Gastroesophageal sphincter (tissue), 4 donors: ENCODE measurements around the gene EIF4B. TPM values are rescaled to one million over a fixed set of nuclear protein-coding genes. Genes with fewer than 3 reads are reported as not detected.

Experiments used
- ATAC-seq: fragments of 150-250 bp; one replicate; pipeline ENCODE4 v1.9.1; 2016; ENCODE audit warnings: mild to moderate bottlenecking, moderate library complexity
- H3K27ac ChIP-seq, 4 donors: fragments of 200-600 bp; sonication (generic) in 3 of 4; 1 replicate in 3 of 4; 2 replicates in 1 of 4; pipeline ENCODE4 v1.5.1; 2016 to 2019
- H3K27me3 ChIP-seq: fragments of 200-600 bp; sonication (generic); one replicate; pipeline ENCODE4 v1.5.1; 2019
- H3K36me3 ChIP-seq, 2 donors: fragments of 200-600 bp; sonication (generic); one replicate each; pipeline ENCODE4 v1.5.1; 2019; ENCODE audit warnings: control low read depth in 1 of 2
- H3K4me1 ChIP-seq, 3 donors: fragments of 200-600 bp; sonication (generic); 1 replicate in 2 of 3; 2 replicates in 1 of 3; pipeline ENCODE4 v1.5.1; 2016 to 2019; ENCODE audit warnings: control low read depth in 2 of 3
- H3K4me3 ChIP-seq, 2 donors: fragments of 200-600 bp; sonication (generic); one replicate each; pipeline ENCODE4 v1.5.1; 2019; ENCODE audit warnings: mild to moderate bottlenecking in 1 of 2, moderate library complexity in 1 of 2
- H3K9me3 ChIP-seq, 3 donors: fragments of 200-600 bp; sonication (generic); one replicate each; pipeline ENCODE4 v1.5.1; 2017 to 2019; ENCODE audit warnings: control low read depth in 2 of 3
- EP300 ChIP-seq: sonication (generic); formaldehyde crosslinking; IDR thresholded peaks from one replicate; pipeline ENCODE4 v1.6.1; 2017; ENCODE audit warnings: antibody characterized with exemption, mild to moderate bottlenecking
- POLR2A ChIP-seq, 2 donors: fragments of 450-650 bp; IDR thresholded peaks; one replicate each; pipeline ENCODE4 v1.6.1; 2017; ENCODE audit warnings: antibody characterized with exemption in 2 of 2, mild to moderate bottlenecking in 2 of 2, moderate library complexity in 1 of 2
- POLR2AphosphoS5 ChIP-seq: sonication (generic); formaldehyde crosslinking; IDR thresholded peaks from one replicate; pipeline ENCODE4 v1.6.1; 2017; ENCODE audit warnings: antibody characterized with exemption
- WGBS, 2 donors: methylation state at CpG; one replicate each; pipeline ENCODE4 v1.1.5; 2018; ENCODE audit warnings: low coverage in 1 of 2; 5-methylcytosine and 5-hydroxymethylcytosine counted together
- total RNA-seq, 4 donors: library from RNA; depleted of rRNA; stranded (reverse); fragments of >200 nt; gene quantifications; one replicate each; pipeline ENCODE4 v1.1.0, GENCODE V29; 2016
- TF ChIP-seq, protein P1 (sequence below), 4 experiments: fragments of 200-600 bp in 2 of 4; fragments of 450-650 bp in 2 of 4; sonication (generic) in 1 of 4; IDR thresholded peaks; one replicate each; pipeline ENCODE4 v1.5.1; 2017 to 2019; ENCODE audit warnings: antibody characterized with exemption in 4 of 4, mild to moderate bottlenecking in 2 of 4, moderate library complexity in 2 of 4

Gene EIF4B, protein sequence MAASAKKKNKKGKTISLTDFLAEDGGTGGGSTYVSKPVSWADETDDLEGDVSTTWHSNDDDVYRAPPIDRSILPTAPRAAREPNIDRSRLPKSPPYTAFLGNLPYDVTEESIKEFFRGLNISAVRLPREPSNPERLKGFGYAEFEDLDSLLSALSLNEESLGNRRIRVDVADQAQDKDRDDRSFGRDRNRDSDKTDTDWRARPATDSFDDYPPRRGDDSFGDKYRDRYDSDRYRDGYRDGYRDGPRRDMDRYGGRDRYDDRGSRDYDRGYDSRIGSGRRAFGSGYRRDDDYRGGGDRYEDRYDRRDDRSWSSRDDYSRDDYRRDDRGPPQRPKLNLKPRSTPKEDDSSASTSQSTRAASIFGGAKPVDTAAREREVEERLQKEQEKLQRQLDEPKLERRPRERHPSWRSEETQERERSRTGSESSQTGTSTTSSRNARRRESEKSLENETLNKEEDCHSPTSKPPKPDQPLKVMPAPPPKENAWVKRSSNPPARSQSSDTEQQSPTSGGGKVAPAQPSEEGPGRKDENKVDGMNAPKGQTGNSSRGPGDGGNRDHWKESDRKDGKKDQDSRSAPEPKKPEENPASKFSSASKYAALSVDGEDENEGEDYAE
- total RNA-seq = 100 to 1,000 TPM; 521 to 701 (median 591) TPM

DNA sequence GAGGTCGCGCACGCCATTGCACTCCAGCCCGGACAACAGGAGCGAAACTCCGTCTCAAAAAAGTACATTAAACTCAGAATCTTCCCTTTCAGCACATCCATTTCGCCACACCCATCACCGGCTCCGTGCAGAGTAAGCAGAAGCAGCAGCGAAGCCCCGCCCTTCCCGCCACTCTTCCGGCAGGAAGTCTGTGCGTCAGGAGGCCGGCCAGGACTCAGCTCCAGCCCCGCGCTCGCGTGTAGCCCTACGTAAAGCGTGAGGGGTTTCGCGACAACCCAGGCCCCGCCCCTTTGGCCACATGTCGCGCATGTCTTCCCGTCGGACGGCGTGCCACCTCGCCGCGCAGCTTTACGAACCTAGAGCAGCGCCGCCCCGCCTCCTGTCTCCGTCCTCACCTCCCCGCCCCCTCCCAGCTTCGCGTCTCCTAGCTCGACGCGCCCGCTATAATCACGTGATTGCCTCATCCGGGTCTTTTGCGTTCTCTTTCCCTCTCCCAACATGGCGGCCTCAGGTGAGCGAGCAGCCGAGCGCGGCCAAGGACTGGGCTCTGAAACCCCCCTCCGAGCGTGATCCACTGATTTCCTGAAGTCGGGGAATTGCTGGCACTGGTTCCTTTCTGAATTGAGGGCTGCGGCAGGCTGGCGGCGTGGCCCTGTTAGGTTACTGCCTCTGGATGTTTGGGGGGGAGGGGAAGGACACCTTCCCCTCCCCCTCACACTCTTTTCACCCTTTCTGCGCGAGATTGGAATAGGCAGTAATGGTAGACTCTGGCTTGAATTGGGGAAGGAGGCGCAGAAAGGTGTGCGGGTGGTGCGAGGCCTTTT lies at the start of gene EIF4B:
EIF4B (plus strand) TSS at position 471 of the 824 bp plus-strand sequence; CDS start at position 499, 28 bp downstream.
- peaks cover 3 to 58% (median 32%) of the 10 kb centered on the region in 3 donors for H3K4me1 ChIP-seq
- TF ChIP-seq, protein P1, sequence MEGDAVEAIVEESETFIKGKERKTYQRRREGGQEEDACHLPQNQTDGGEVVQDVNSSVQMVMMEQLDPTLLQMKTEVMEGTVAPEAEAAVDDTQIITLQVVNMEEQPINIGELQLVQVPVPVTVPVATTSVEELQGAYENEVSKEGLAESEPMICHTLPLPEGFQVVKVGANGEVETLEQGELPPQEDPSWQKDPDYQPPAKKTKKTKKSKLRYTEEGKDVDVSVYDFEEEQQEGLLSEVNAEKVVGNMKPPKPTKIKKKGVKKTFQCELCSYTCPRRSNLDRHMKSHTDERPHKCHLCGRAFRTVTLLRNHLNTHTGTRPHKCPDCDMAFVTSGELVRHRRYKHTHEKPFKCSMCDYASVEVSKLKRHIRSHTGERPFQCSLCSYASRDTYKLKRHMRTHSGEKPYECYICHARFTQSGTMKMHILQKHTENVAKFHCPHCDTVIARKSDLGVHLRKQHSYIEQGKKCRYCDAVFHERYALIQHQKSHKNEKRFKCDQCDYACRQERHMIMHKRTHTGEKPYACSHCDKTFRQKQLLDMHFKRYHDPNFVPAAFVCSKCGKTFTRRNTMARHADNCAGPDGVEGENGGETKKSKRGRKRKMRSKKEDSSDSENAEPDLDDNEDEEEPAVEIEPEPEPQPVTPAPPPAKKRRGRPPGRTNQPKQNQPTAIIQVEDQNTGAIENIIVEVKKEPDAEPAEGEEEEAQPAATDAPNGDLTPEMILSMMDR (IDR thresholded peaks at IDR 0.05) = no peak
- no peak for TF ChIP-seq EP300
- TF ChIP-seq POLR2AphosphoS5 = peak; percentile 75
- peak; percentile 32 to 44 for TF ChIP-seq POLR2A (IDR thresholded peaks at IDR 0.05)

DNA sequence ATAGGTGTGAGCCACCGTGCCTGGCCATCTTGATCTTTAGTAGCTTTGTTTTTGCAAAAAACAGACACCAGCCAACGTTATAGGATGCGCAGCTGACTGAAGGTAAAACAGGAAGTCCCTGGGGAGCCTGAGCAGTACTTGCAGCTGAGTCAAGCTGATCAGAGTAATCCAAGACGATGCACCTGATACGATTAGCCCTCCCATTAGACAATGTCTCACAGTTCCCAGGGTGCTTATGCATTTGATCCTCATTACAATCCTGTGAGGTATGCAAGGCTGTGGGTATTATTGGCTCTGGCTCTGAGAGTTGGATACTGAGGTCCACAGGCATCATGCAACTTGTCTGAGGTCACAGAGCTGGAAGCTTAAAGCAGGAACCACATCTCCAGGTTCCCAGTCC lies 49.3 kb upstream of the EIF4B start:
- no peaks in the 10 kb centered on the region for H3K9me3 ChIP-seq
- H3K4me1 ChIP-seq = no peaks in the 10 kb centered on the region
- no peaks in the 10 kb centered on the region for H3K27me3 ChIP-seq
- WGBS, 2 donors = 30 to 80% methylated on average over 2 of the region's 5 CpGs
- TF ChIP-seq POLR2A (IDR thresholded peaks at IDR 0.05) (no peak), POLR2AphosphoS5 (no peak), EP300 (no peak)
- TF ChIP-seq, protein P1 (IDR thresholded peaks at IDR 0.05) = no peak
- ATAC-seq = no peak
- H3K4me3 ChIP-seq = no peak overlapping the region
- H3K27ac ChIP-seq = no peak overlapping the region
- no peaks in the 10 kb centered on the region for H3K36me3 ChIP-seq

More for the DNA sequence above, at the start of gene EIF4B:
- WGBS, 2 donors = 0% methylated on average over 23 to 42 of the region's 64 CpGs
- Histone ChIP-seq H3K4me3 (peak within 1 kb of the TSS; percentile 83 to 94), H3K36me3 (peaks cover 0 to 7% of the 10 kb centered on the region in 2 donors), H3K27me3 (peaks cover 1% of the 10 kb centered on the region), H3K27ac (peak within 1 kb of the TSS; percentile 66 to 95 (median 88)), H3K9me3 (no peaks in the 10 kb centered on the region)
- ATAC-seq = peak; percentile 97

DNA sequence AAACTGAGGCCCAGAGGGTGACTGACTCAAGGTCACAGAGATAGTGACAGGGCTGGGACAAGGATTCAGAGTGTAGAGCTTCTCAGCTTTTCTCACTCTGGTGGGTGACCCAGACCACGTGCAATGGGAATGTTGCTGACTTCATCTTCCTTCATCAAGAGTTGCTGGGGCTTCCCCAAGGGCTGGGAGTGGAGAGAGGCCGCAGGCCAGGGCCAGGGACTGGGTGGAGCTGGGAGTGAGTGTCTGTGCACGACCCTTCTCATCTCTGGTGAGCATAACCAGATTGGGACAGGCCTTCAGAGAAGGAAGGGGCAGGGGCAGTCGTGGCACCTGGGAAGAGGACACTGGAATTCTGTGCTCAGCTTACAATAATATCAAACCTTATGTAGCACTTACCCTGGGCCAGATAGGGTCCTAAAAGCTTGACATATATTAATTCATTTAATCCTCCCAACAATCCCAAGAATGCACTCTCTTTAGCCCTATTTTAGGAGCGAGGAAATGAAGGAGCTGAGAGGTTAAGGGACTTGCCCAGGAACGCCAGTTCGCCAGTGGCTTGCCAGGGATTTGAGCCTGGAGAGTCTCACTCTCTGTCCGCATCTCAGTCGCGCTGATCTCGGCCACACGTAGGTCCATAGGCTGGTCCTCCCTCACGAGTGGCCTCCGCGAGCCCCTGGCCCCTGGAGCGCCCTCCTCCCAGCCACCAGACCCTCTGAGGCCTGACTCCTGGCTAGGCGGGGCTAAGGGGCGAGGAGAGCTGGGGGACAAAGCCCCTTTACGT lies 41.5 kb upstream of the EIF4B start:
- H3K27ac ChIP-seq = peak overlapping the region in 2 of 4 donors; percentile 21 to 53
- 36 to 42% methylated on average over 4 to 7 of the region's 19 CpGs for WGBS, 2 donors
- no peaks in the 10 kb centered on the region for H3K36me3 ChIP-seq
- H3K4me3 ChIP-seq = peak overlapping the region in 1 of 2 donors; percentile 19
- H3K4me1 ChIP-seq = peaks cover 0 to 11% (median 0%) of the 10 kb centered on the region in 3 donors
- no peaks in the 10 kb centered on the region for H3K9me3 ChIP-seq
- peaks cover 38% of the 10 kb centered on the region for H3K27me3 ChIP-seq
- no peak for ATAC-seq
- TF ChIP-seq POLR2A (IDR thresholded peaks at IDR 0.05) (no peak), POLR2AphosphoS5 (no peak), EP300 (no peak)
- TF ChIP-seq, protein P1 (IDR thresholded peaks at IDR 0.05) = no peak

DNA sequence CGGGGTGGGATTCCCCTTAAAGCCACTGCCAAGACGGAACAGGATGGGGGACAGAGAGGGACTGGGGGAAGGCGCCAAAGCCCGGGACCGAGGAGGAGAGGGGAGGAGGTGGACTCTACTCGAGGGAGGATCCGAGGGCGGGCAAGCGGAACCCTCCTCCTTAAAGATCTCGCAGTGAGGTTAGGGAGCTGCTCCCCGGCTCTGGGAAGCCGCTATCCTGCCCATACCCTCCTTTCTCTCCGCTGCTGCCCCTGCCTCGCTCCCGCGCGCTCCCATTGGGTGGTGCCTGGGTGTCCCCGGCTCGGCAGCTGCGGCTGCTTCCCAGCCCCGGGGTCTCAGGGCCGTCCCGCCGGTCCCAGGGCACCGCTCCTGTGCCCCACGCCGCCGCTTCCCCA lies 40.9 kb upstream of the EIF4B start:
- TF ChIP-seq POLR2AphosphoS5 (no peak), POLR2A (IDR thresholded peaks at IDR 0.05) (no peak), EP300 (no peak)
- TF ChIP-seq, protein P1 (IDR thresholded peaks at IDR 0.05) = no peak
- no peak for ATAC-seq
- H3K4me3 ChIP-seq = peak overlapping the region in 1 of 2 donors; percentile 19
- peaks cover 0 to 17% (median 0%) of the 10 kb centered on the region in 3 donors for H3K4me1 ChIP-seq
- 0% methylated on average over 1 to 4 of the region's 28 CpGs for WGBS, 2 donors
- no peaks in the 10 kb centered on the region for H3K36me3 ChIP-seq
- peaks cover 38% of the 10 kb centered on the region for H3K27me3 ChIP-seq
- no peaks in the 10 kb centered on the region for H3K9me3 ChIP-seq
- H3K27ac ChIP-seq = peak overlapping the region in 2 of 4 donors; percentile 21 to 53
